ENCODE measurements around the gene MTHFD1L.

The MTHFD1L gene

DNA sequence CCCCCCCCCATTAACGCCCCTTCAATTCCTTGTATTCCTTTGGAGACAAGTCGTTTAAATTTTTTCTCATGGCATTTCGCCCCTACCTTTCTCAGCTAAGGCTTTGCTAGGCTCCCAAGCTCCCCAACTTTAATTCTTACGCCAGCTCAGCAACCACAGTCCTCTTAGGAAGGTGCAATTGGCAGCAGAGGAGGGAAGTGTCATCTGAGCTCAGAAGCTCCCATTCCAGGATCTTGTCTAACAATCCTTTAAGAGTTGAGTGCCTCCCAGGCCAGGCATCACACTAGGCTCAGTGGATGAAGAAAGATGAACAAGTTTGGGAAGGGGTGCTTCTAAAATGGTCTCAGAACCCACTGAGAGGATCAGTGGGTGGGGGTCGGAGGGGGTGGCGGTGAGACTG is 243.0 kb downstream of the MTHFD1L start:
- Histone ChIP-seq H3K4me2 (ENCODE audit: low read length) (no peak overlapping the region), H3K4me1 (ENCODE audit: control insufficient read depth, low read length) (no peaks in the 10 kb centered on the region), H3K36me3 (ENCODE audit: control insufficient read depth, low read length) (peaks cover 2% of the 10 kb centered on the region; the same call in 1 of the 2 replicates), H3K9me2 (replicated peaks; ENCODE audit: control insufficient read depth, low read length) (no peaks in the 10 kb centered on the region), H3K27ac (ENCODE audit: low read depth, low read length) (no peak overlapping the region), H3K27me3 (ENCODE audit: control insufficient read depth, low read length) (no peaks in the 10 kb centered on the region), H3K9me3 (ENCODE audit: control insufficient read depth, insufficient read depth, low read length) (no peaks in the 10 kb centered on the region), H3K79me2 (ENCODE audit: control insufficient read depth, low read length) (no peaks in the 10 kb centered on the region), H3K4me3 (ENCODE audit: low read length) (no peak overlapping the region), H3F3A (ENCODE audit: control insufficient read depth, insufficient read depth) (no peaks in the 10 kb centered on the region), H4K20me1 (ENCODE audit: control insufficient read depth, insufficient read depth, low read depth, low read length) (no peaks in the 10 kb centered on the region)
- no peak for TF ChIP-seq CTCF (IDR thresholded peaks at IDR 0.05; ENCODE audit: low read depth, low read length, poor library complexity, severe bottlenecking)
- TF ChIP-seq EZH2phosphoT487 (IDR thresholded peaks at IDR 0.05; ENCODE audit: borderline replicate concordance, low read length): no peak

DNA sequence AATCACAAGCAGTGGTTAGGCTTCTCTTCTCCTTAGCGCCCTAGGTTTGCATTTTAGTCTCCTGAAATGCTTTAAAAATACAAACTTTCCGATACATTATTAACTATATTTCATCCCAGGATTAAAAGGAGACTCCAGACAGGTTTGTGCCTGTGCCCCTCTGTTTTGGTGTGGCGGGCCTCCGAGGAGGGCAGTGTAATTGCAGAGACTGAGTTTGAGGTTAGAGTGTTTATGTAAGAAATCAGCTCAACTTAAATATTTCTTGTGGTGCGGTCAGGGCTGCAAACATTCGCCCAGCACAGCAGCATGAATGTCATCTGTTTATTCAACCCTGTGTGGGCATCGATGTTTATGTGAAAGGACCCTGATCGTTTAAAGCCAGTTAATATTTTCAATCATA is 243.9 kb downstream of the MTHFD1L start:
- TF ChIP-seq CTCF (IDR thresholded peaks at IDR 0.05; ENCODE audit: low read depth, low read length, poor library complexity, severe bottlenecking) (no peak), EZH2phosphoT487 (IDR thresholded peaks at IDR 0.05; ENCODE audit: borderline replicate concordance, low read length) (no peak)
- Histone ChIP-seq H3K36me3 (ENCODE audit: control insufficient read depth, low read length) (no peaks in the 10 kb centered on the region), H3K4me1 (ENCODE audit: control insufficient read depth, low read length) (no peaks in the 10 kb centered on the region), H3K9me3 (ENCODE audit: control insufficient read depth, insufficient read depth, low read length) (no peaks in the 10 kb centered on the region), H3K79me2 (ENCODE audit: control insufficient read depth, low read length) (no peaks in the 10 kb centered on the region), H3K4me2 (ENCODE audit: low read length) (no peak overlapping the region), H3K9me2 (replicated peaks; ENCODE audit: control insufficient read depth, low read length) (no peaks in the 10 kb centered on the region), H3K27me3 (ENCODE audit: control insufficient read depth, low read length) (no peaks in the 10 kb centered on the region), H3F3A (ENCODE audit: control insufficient read depth, insufficient read depth) (no peaks in the 10 kb centered on the region), H4K20me1 (ENCODE audit: control insufficient read depth, insufficient read depth, low read depth, low read length) (no peaks in the 10 kb centered on the region), H3K27ac (ENCODE audit: low read depth, low read length) (no peak overlapping the region), H3K4me3 (ENCODE audit: low read length) (no peak overlapping the region)

- H3K4me1 ChIP-seq (ENCODE audit: control insufficient read depth, low read length): no peaks in the 10 kb centered on the region
- H3K9me3 ChIP-seq (ENCODE audit: control insufficient read depth, insufficient read depth, low read length): no peaks in the 10 kb centered on the region
- H3K4me2 ChIP-seq (ENCODE audit: low read length): no peak overlapping the region
- H3K4me3 ChIP-seq (ENCODE audit: low read length): no peak overlapping the region
- no peaks in the 10 kb centered on the region for H3F3A ChIP-seq (ENCODE audit: control insufficient read depth, insufficient read depth)
- no peaks in the 10 kb centered on the region for H3K9me2 ChIP-seq (replicated peaks; ENCODE audit: control insufficient read depth, low read length)
- no peak for TF ChIP-seq EZH2phosphoT487 (IDR thresholded peaks at IDR 0.05; ENCODE audit: borderline replicate concordance, low read length)
- no peaks in the 10 kb centered on the region for H3K27me3 ChIP-seq (ENCODE audit: control insufficient read depth, low read length)
- no peaks in the 10 kb centered on the region for H4K20me1 ChIP-seq (ENCODE audit: control insufficient read depth, insufficient read depth, low read depth, low read length)
- no peaks in the 10 kb centered on the region for H3K79me2 ChIP-seq (ENCODE audit: control insufficient read depth, low read length)
- H3K36me3 ChIP-seq (ENCODE audit: control insufficient read depth, low read length): no peaks in the 10 kb centered on the region
- no peak overlapping the region for H3K27ac ChIP-seq (ENCODE audit: low read depth, low read length)
These were observed 244.5 kb downstream of the MTHFD1L start for GRCh38 chr6:151109869-151110575.

GRCh38 chr6:151110576-151110905 is 245.0 kb downstream of the MTHFD1L start:
- no peak overlapping the region for H3K27ac ChIP-seq (ENCODE audit: low read depth, low read length)
- H3K79me2 ChIP-seq (ENCODE audit: control insufficient read depth, low read length): no peaks in the 10 kb centered on the region
- H3F3A ChIP-seq (ENCODE audit: control insufficient read depth, insufficient read depth): no peaks in the 10 kb centered on the region
- no peaks in the 10 kb centered on the region for H3K9me3 ChIP-seq (ENCODE audit: control insufficient read depth, insufficient read depth, low read length)
- no peak overlapping the region for H3K4me2 ChIP-seq (ENCODE audit: low read length)
- no peaks in the 10 kb centered on the region for H3K4me1 ChIP-seq (ENCODE audit: control insufficient read depth, low read length)
- no peaks in the 10 kb centered on the region for H3K27me3 ChIP-seq (ENCODE audit: control insufficient read depth, low read length)
- no peaks in the 10 kb centered on the region for H4K20me1 ChIP-seq (ENCODE audit: control insufficient read depth, insufficient read depth, low read depth, low read length)
- no peak overlapping the region for H3K4me3 ChIP-seq (ENCODE audit: low read length)
- no peaks in the 10 kb centered on the region for H3K36me3 ChIP-seq (ENCODE audit: control insufficient read depth, low read length)
- TF ChIP-seq CTCF (IDR thresholded peaks at IDR 0.05; ENCODE audit: low read depth, low read length, poor library complexity, severe bottlenecking): no peak
- TF ChIP-seq EZH2phosphoT487 (IDR thresholded peaks at IDR 0.05; ENCODE audit: borderline replicate concordance, low read length): no peak
- no peaks in the 10 kb centered on the region for H3K9me2 ChIP-seq (replicated peaks; ENCODE audit: control insufficient read depth, low read length)

Measured in DOHH2 (cell line).